Sigmoid colon (tissue), 7 donors: ENCODE data around the gene SYF2. TPM values are rescaled to one million over a fixed set of nuclear protein-coding genes. Genes with fewer than 3 reads are reported as not detected.

Source experiments
- DNase-seq: peaks from one replicate; pipeline ENCODE4 v3.0.0-alpha.2; 2019
- H3K27ac ChIP-seq, 4 donors: fragments of 200-600 bp; sonication (generic); one replicate each; pipeline ENCODE4 v1.5.1; 2016 to 2019; ENCODE audit warnings: mild to moderate bottlenecking in 1 of 4
- H3K27me3 ChIP-seq, 3 donors: fragments of 200-600 bp; sonication (generic); one replicate each; pipeline ENCODE4 v1.5.1; 2019; ENCODE audit warnings: mild to moderate bottlenecking in 1 of 3
- H3K36me3 ChIP-seq, 4 donors: fragments of 200-600 bp; sonication (generic); one replicate each; pipeline ENCODE4 v1.5.1; 2016 to 2019
- H3K4me1 ChIP-seq, 4 donors: fragments of 200-600 bp; sonication (generic); one replicate each; pipeline ENCODE4 v1.5.1; 2017 to 2019
- H3K4me3 ChIP-seq, 4 donors: fragments of 200-600 bp; sonication (generic); one replicate each; pipeline ENCODE4 v1.5.1; 2017 to 2019; ENCODE audit warnings: mild to moderate bottlenecking in 2 of 4, moderate library complexity in 1 of 4
- H3K9me3 ChIP-seq, 4 donors: fragments of 200-600 bp in 3 of 4; sonication (generic) in 3 of 4; one replicate each; pipeline versions ENCODE4 v1.5.1 to v1.6.1; 2013 to 2019
- EP300 ChIP-seq, 4 donors: sonication (generic); formaldehyde crosslinking; IDR thresholded peaks; one replicate each; pipeline ENCODE4 v1.6.1; 2017; ENCODE audit warnings: antibody characterized with exemption in 4 of 4
- POLR2A ChIP-seq, 2 donors: fragments of 450-650 bp; IDR thresholded peaks; one replicate each; pipeline ENCODE4 v1.6.1; 2016; ENCODE audit warnings: antibody characterized with exemption in 2 of 2, mild to moderate bottlenecking in 2 of 2, moderate library complexity in 2 of 2
- POLR2AphosphoS5 ChIP-seq, 4 donors: sonication (generic); formaldehyde crosslinking; IDR thresholded peaks; one replicate each; pipeline ENCODE4 v1.6.1; 2017; ENCODE audit warnings: antibody characterized with exemption in 4 of 4
- WGBS, 2 donors: extraction: QIAGEN DNeasy Blood & Tissue Kit; methylation state at CpG; one replicate each; pipeline ENCODE4 v1.1.7; 2013; 5-methylcytosine and 5-hydroxymethylcytosine counted together
- intact Hi-C: fragments of 100-400 bp; cut with DNase I; formaldehyde crosslinking; loops from one replicate; pipeline ENCODE4 v1.15.1; 2023
- polyA plus RNA-seq, 3 donors: library from polyadenylated mRNA; stranded (reverse); fragments of 200-250 nt; gene quantifications; one replicate each; pipeline ENCODE4 v1.2.3, GENCODE V29; 2013
- total RNA-seq, 4 donors: library from RNA; depleted of rRNA; stranded (reverse); fragments of >200 nt; gene quantifications; one replicate each; pipeline ENCODE4 v1.1.0, GENCODE V29; 2016
- TF ChIP-seq, protein P1 (sequence below), 4 experiments: fragments of 450-650 bp in 3 of 4; fragments of 200-600 bp in 1 of 4; IDR thresholded peaks; one replicate each; pipeline ENCODE4 v1.5.1; 2016 to 2019; ENCODE audit warnings: antibody characterized with exemption in 4 of 4, mild to moderate bottlenecking in 3 of 4, moderate library complexity in 2 of 4
- donor health status: healthy with polysubstance abuse.
- donor health status: Bipolar disorder and iron deficiency.
- donor health status: healthy.

SYF2 gene
- total and polyA plus RNA-seq, 7 donors: 58.2 to 138 (median 95.2) TPM

- Histone ChIP-seq H3K9me3 (no peaks in the 10 kb centered on the region), H3K27ac (no peak overlapping the region), H3K27me3 (peaks cover 0 to 5% (median 0%) of the 10 kb centered on the region in 3 donors), H3K4me1 (peaks cover 0 to 5% (median 0%) of the 10 kb centered on the region in 4 donors), H3K4me3 (no peak overlapping the region), H3K36me3 (no peaks in the 10 kb centered on the region)
- TF ChIP-seq, protein P1, sequence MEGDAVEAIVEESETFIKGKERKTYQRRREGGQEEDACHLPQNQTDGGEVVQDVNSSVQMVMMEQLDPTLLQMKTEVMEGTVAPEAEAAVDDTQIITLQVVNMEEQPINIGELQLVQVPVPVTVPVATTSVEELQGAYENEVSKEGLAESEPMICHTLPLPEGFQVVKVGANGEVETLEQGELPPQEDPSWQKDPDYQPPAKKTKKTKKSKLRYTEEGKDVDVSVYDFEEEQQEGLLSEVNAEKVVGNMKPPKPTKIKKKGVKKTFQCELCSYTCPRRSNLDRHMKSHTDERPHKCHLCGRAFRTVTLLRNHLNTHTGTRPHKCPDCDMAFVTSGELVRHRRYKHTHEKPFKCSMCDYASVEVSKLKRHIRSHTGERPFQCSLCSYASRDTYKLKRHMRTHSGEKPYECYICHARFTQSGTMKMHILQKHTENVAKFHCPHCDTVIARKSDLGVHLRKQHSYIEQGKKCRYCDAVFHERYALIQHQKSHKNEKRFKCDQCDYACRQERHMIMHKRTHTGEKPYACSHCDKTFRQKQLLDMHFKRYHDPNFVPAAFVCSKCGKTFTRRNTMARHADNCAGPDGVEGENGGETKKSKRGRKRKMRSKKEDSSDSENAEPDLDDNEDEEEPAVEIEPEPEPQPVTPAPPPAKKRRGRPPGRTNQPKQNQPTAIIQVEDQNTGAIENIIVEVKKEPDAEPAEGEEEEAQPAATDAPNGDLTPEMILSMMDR (IDR thresholded peaks at IDR 0.05): no peak
- TF ChIP-seq EP300 (IDR thresholded peaks at IDR 0.05): no peak
- no peak for TF ChIP-seq POLR2A (IDR thresholded peaks at IDR 0.05)
- no peak for TF ChIP-seq POLR2AphosphoS5 (IDR thresholded peaks at IDR 0.05)
- intact Hi-C loops: loop anchor here (10.0 kb wide), 1 partner anchor 275 kb away; the partner anchor contains the start of gene RUNX3
- peak; percentile 2 for DNase-seq
- 93 to 94% methylated on average over 4 of the region's 4 CpGs for WGBS, 2 donors
These were observed 22.8 kb downstream of the SYF2 start for GRCh38 chr1:25209516-25209915.

GRCh38 chr1:25208561-25209222, 23.6 kb downstream of the SYF2 start:
- H3K4me3 ChIP-seq: no peak overlapping the region
- H3K27me3 ChIP-seq: peaks cover 0 to 5% (median 0%) of the 10 kb centered on the region in 3 donors
- no peak overlapping the region for H3K27ac ChIP-seq
- no peak for TF ChIP-seq POLR2AphosphoS5 (IDR thresholded peaks at IDR 0.05)
- TF ChIP-seq POLR2A (IDR thresholded peaks at IDR 0.05): no peak
- TF ChIP-seq, protein P1 (IDR thresholded peaks at IDR 0.05): no peak
- TF ChIP-seq EP300 (IDR thresholded peaks at IDR 0.05): no peak
- intact Hi-C loops: loop anchor here (10.0 kb wide), 1 partner anchor 274 kb away; the partner anchor contains the start of gene RUNX3
- H3K9me3 ChIP-seq: no peaks in the 10 kb centered on the region
- no peaks in the 10 kb centered on the region for H3K36me3 ChIP-seq
- peaks cover 0 to 5% (median 0%) of the 10 kb centered on the region in 4 donors for H3K4me1 ChIP-seq
- peak; percentile 1 for DNase-seq
- WGBS, 2 donors: 17 to 68% methylated on average over 2 of the region's 2 CpGs

DNA sequence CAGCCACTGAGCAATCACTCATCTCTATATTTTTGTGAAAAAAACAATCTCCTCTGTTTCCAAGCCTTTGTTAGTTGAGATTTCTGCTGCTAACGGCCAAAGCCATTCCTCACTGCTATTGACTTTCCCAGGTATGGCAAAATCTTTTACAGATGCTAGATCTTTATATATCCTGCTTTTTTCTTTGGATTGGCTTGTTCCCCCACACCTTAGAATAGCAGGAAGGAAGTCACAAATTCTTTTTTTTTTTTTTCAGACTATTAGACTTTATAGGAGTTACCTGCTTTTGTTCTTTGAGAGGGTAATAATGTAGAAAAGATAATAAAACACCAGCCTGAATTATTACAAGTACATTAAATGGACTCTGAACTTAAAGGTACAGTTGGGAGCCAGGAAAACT, 24.2 kb downstream of the SYF2 start:
- Histone ChIP-seq H3K27ac (no peak overlapping the region), H3K4me3 (no peak overlapping the region), H3K4me1 (peaks cover 0 to 5% (median 0%) of the 10 kb centered on the region in 4 donors), H3K36me3 (no peaks in the 10 kb centered on the region), H3K9me3 (no peaks in the 10 kb centered on the region), H3K27me3 (peaks cover 0 to 5% (median 0%) of the 10 kb centered on the region in 3 donors)
- WGBS, 2 donors: 21 to 56% methylated on average over 1 of the region's 1 CpG
- no peak for DNase-seq
- TF ChIP-seq EP300 (IDR thresholded peaks at IDR 0.05) (no peak), POLR2A (IDR thresholded peaks at IDR 0.05) (no peak), POLR2AphosphoS5 (IDR thresholded peaks at IDR 0.05) (no peak)
- TF ChIP-seq, protein P1 (IDR thresholded peaks at IDR 0.05): no peak
- intact Hi-C loops: loop anchor here (10.0 kb wide), 1 partner anchor 273 kb away; the partner anchor contains the start of gene RUNX3

GRCh38 chr1:25206201-25206600, 26.1 kb downstream of the SYF2 start:
- Histone ChIP-seq H3K4me1 (peaks cover 0 to 5% (median 0%) of the 10 kb centered on the region in 4 donors), H3K9me3 (no peaks in the 10 kb centered on the region), H3K36me3 (no peaks in the 10 kb centered on the region), H3K27ac (no peak overlapping the region), H3K27me3 (peaks cover 0 to 1% (median 0%) of the 10 kb centered on the region in 3 donors), H3K4me3 (no peak overlapping the region)
- TF ChIP-seq POLR2AphosphoS5 (IDR thresholded peaks at IDR 0.05): no peak
- TF ChIP-seq EP300 (IDR thresholded peaks at IDR 0.05): no peak
- TF ChIP-seq, protein P1 (IDR thresholded peaks at IDR 0.05): no peak
- TF ChIP-seq POLR2A (IDR thresholded peaks at IDR 0.05): no peak
- peak; percentile 34 for DNase-seq
- 94 to 95% methylated on average over 5 of the region's 5 CpGs for WGBS, 2 donors
- intact Hi-C loops: loop anchor here (10.0 kb wide), 1 partner anchor 271 kb away; the partner anchor contains the start of gene RUNX3
